ENCODE results near the gene CRYGS. TPM values are rescaled to one million over a fixed set of nuclear protein-coding genes. Genes with fewer than 3 reads are reported as not detected.

The CRYGS gene
- total and polyA plus RNA-seq, 9 donors: 1.2 to 3.3 (median 2.2) TPM

DNA sequence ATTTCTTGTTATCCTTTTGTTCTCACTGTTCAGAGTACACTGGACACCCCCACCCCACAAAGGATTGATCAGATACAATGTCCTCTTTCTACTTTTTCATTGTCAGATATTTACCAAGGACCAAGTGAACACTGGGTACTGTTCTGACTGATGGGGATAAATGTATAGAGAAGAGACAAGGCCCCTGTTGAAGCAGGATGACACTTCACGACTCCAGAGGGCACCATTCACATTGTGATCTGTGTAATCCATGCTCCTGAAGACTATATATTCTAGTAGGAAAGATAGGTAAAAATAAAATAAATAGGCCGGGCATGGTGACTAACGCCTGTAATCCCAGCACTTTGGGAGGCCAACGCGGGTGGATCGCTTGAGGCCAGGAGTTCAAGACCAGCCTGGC, 7.2 kb upstream of the CRYGS start:
- DNase-seq: no peak
- H3K4me3 ChIP-seq: no peak overlapping the region
- H3K27me3 ChIP-seq: no peaks in the 10 kb centered on the region
- intact Hi-C loops (cut with DNase I): no loop called here
- H3K36me3 ChIP-seq: no peaks in the 10 kb centered on the region
- no peaks in the 10 kb centered on the region for H3K9me3 ChIP-seq
- 86 to 91% (median 91%) methylated on average over 6 of the region's 6 CpGs for WGBS, 3 donors
- TF ChIP-seq EP300 (IDR thresholded peaks at IDR 0.05) (no peak), POLR2A (IDR thresholded peaks at IDR 0.05) (no peak)
- TF ChIP-seq, protein P1, sequence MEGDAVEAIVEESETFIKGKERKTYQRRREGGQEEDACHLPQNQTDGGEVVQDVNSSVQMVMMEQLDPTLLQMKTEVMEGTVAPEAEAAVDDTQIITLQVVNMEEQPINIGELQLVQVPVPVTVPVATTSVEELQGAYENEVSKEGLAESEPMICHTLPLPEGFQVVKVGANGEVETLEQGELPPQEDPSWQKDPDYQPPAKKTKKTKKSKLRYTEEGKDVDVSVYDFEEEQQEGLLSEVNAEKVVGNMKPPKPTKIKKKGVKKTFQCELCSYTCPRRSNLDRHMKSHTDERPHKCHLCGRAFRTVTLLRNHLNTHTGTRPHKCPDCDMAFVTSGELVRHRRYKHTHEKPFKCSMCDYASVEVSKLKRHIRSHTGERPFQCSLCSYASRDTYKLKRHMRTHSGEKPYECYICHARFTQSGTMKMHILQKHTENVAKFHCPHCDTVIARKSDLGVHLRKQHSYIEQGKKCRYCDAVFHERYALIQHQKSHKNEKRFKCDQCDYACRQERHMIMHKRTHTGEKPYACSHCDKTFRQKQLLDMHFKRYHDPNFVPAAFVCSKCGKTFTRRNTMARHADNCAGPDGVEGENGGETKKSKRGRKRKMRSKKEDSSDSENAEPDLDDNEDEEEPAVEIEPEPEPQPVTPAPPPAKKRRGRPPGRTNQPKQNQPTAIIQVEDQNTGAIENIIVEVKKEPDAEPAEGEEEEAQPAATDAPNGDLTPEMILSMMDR (IDR thresholded peaks at IDR 0.05): no peak
- H3K4me1 ChIP-seq (ENCODE audit: insufficient read depth): no peaks in the 10 kb centered on the region
- H3K27ac ChIP-seq: no peak overlapping the region

DNA sequence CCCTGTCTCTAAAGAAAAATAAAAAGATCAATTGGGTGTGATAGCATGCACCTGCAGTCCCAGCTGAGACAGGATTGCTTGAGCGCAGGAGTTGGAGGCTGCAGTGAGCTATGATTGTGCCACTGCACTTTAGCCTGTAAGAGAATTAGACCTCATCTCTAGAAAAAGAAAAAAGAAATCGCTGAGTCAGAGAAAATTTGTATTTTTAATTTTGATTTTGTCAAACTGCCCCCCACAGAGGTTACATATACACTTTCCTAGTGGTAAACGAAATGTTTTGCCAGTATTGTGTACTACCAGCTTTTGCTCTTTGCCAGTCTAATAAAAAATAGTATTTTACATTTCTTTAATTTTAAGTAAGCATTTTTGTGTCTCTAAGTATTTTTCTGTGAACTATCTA, 5.3 kb upstream of the CRYGS start:
- Histone ChIP-seq H3K36me3 (no peaks in the 10 kb centered on the region), H3K27me3 (no peaks in the 10 kb centered on the region), H3K4me1 (ENCODE audit: insufficient read depth) (no peaks in the 10 kb centered on the region), H3K9me3 (no peaks in the 10 kb centered on the region), H3K4me3 (no peak overlapping the region), H3K27ac (no peak overlapping the region)
- DNase-seq: no peak
- TF ChIP-seq POLR2A (IDR thresholded peaks at IDR 0.05): no peak
- no peak for TF ChIP-seq EP300 (IDR thresholded peaks at IDR 0.05)
- TF ChIP-seq, protein P1 (IDR thresholded peaks at IDR 0.05): no peak
- 95 to 96% (median 96%) methylated on average over 3 of the region's 3 CpGs for WGBS, 3 donors
- intact Hi-C loops (cut with DNase I): loop anchor here in 1 of 4 donors (10.0 kb wide), 1 partner anchor 295 kb away; no protein-coding TSS in a partner anchor

DNA sequence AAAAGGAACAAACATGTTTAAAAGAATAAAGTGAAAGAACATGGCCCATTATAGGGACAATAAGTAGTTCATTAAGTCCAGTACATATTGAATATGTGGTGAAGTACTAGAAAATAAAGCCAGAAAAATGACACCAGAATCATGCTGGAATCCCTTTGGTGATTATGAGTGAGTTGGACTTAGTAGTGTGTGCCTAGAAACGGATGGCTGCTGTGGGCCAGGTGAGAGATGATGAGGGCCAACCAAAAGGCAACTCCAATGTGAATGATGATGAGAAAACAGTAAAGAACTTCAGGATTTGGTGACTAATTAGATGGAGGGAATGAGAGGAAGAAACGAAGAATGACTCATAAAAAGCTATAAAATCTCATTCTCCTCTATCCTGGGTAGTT, 3.3 kb downstream of the CRYGS start:
- Histone ChIP-seq H3K4me3 (no peak overlapping the region), H3K27me3 (no peaks in the 10 kb centered on the region), H3K9me3 (no peaks in the 10 kb centered on the region), H3K4me1 (ENCODE audit: insufficient read depth) (no peaks in the 10 kb centered on the region), H3K36me3 (no peaks in the 10 kb centered on the region), H3K27ac (no peak overlapping the region)
- intact Hi-C loops (cut with DNase I): loop anchor here in 3 of 4 donors (5.0 to 10.0 kb wide), 2 partner anchors 286 to 559 kb away; no protein-coding TSS in a partner anchor
- no peak for DNase-seq
- 34 to 41% (median 35%) methylated on average over 2 of the region's 2 CpGs for WGBS, 3 donors
- TF ChIP-seq POLR2A (IDR thresholded peaks at IDR 0.05): no peak
- TF ChIP-seq, protein P1 (IDR thresholded peaks at IDR 0.05): no peak
- TF ChIP-seq EP300 (IDR thresholded peaks at IDR 0.05): no peak

DNA sequence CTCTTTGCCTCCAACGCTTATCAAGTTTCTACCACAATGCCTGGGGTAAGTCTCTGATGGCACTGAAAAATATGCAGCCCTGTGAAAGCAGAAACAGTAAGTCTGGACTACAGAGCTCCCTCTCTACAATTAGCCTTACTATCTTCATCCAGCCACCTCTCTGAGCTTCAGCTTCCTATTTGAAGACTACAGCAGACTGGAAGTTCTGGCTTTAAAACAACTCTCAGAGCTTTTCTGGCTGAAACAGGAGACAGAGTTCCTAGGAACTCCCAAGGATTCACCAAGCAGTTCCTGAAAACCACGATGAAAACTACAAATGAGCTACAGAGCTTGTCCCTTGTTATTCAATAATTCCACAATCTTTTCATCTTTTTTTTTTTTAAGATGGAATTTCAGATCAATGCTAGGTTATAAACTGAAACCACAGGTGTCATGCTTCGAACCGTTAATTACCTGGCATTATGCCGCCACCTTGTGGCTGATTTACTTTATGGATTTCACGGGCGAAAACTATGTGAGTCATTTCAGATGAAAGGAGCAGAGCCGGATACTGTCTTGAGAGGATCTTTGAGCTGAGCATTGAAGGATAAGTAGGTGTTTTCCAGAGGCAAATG, 3.9 kb downstream of the CRYGS start:
- Histone ChIP-seq H3K4me1 (ENCODE audit: insufficient read depth) (no peaks in the 10 kb centered on the region), H3K27me3 (no peaks in the 10 kb centered on the region), H3K4me3 (no peak overlapping the region), H3K9me3 (no peaks in the 10 kb centered on the region), H3K27ac (no peak overlapping the region), H3K36me3 (no peaks in the 10 kb centered on the region)
- intact Hi-C loops (cut with DNase I): loop anchor here in 3 of 4 donors (5.0 to 10.0 kb wide), 2 partner anchors 286 to 558 kb away; no protein-coding TSS in a partner anchor
- 3 to 7% (median 6%) methylated on average over 8 of the region's 8 CpGs for WGBS, 3 donors
- DNase-seq: peak; percentile 61 to 76 (median 67)
- TF ChIP-seq, protein P1 (IDR thresholded peaks at IDR 0.05): peak; percentile 46 to 74 (median 70)
- TF ChIP-seq POLR2A (IDR thresholded peaks at IDR 0.05) (no peak), EP300 (IDR thresholded peaks at IDR 0.05) (no peak)

Data from ovary (tissue), 9 donors.